ENCODE results near the gene TRAIP.

- TF ChIP-seq CTCF (conservative IDR thresholded peaks at IDR 0.05) (no peak), ZFX (IDR thresholded peaks at IDR 0.05) (no peak)
Measured at GRCh38 chr3:49790626-49791411, 65.5 kb downstream of the TRAIP start.
